Keratinocyte (primary cell): ENCODE data around the gene TMA7B.

Experiments used
- CTCF ChIP-seq, 3 experiments: IDR thresholded peaks in 1 of 3; conservative IDR thresholded peaks in 1 of 3; optimal IDR thresholded peaks in 1 of 3; 2 replicates in 2 of 3; 3 replicates in 1 of 3; pipeline versions ENCODE3 to v1.5.1; 2011; ENCODE audit warnings: low read length in 3 of 3, mild to moderate bottlenecking in 3 of 3, moderate library complexity in 2 of 3, control low read depth in 1 of 3, inconsistent platforms in 1 of 3; ENCODE audit not compliant: insufficient read depth in 2 of 3; ENCODE audit errors: extremely low read depth in 1 of 3
- EZH2 ChIP-seq: IDR thresholded peaks from one replicate; pipeline ENCODE4 v1.6.1; 2012; ENCODE audit warnings: inconsistent platforms, mild to moderate bottlenecking, low read length, moderate library complexity

GRCh38 chr22:39996732-39997131 is 36.5 kb downstream of the TMA7B start:
- TF ChIP-seq CTCF (optimal IDR thresholded peaks at IDR 0.05 in 1 of 3, IDR thresholded peaks at IDR 0.05 in 1 of 3, conservative IDR thresholded peaks at IDR 0.05 in 1 of 3; ENCODE audit: extremely low read depth in 1 of 3, insufficient read depth in 2 of 3, low read length in 3 of 3) (no peak), EZH2 (no peak)
